Heart right ventricle (tissue), 16 donors: Measurements from ENCODE around the gene ZNF362. TPM values are rescaled to one million over a fixed set of nuclear protein-coding genes. Genes with fewer than 3 reads are reported as not detected.

ENCODE experiments used
- ATAC-seq, 8 donors: fragments of 200-7000 bp; cut with Tn5 transposase; one replicate each; pipeline ENCODE4 v1.9.1; 2020; ENCODE audit warnings: mild to moderate bottlenecking in 8 of 8, moderate library complexity in 8 of 8, moderate number of reproducible peaks in 1 of 8
- DNase-seq, 2 donors: peaks; one replicate each; pipeline ENCODE4 v3.0.0-alpha.2; 2020
- H3K27ac ChIP-seq, 10 donors: fragments of 200-600 bp; sonication (generic) in 2 of 10; one replicate each; pipeline versions ENCODE4 v1.5.0 to v1.8.0; 2020 to 2022; ENCODE audit warnings: mild to moderate bottlenecking in 3 of 10
- H3K27me3 ChIP-seq, 7 donors: fragments of 200-600 bp; one replicate each; pipeline ENCODE4 v1.8.0; 2021 to 2022; ENCODE audit warnings: mild to moderate bottlenecking in 2 of 7
- H3K36me3 ChIP-seq, 9 donors: fragments of 200-600 bp; sonication (generic) in 1 of 9; one replicate each; pipeline versions ENCODE4 v1.5.0 to v1.8.0; 2020 to 2022; ENCODE audit warnings: mild to moderate bottlenecking in 2 of 9
- H3K4me1 ChIP-seq, 9 donors: fragments of 200-600 bp; sonication (generic) in 1 of 9; one replicate each; pipeline versions ENCODE4 v1.5.0 to v1.8.0; 2020 to 2022; ENCODE audit warnings: mild to moderate bottlenecking in 4 of 9
- H3K4me3 ChIP-seq, 10 donors: fragments of 200-600 bp; sonication (generic) in 2 of 10; one replicate each; pipeline versions ENCODE4 v1.5.0 to v1.8.0; 2020 to 2022; ENCODE audit warnings: mild to moderate bottlenecking in 7 of 10, moderate library complexity in 2 of 10
- H3K9me3 ChIP-seq, 11 donors: fragments of 200-600 bp in 10 of 11; sonication (generic) in 2 of 11; one replicate each; pipeline versions ENCODE4 v1.5.0 to v1.8.0; 2013 to 2022; ENCODE audit warnings: mild to moderate bottlenecking in 2 of 11, control low read depth in 1 of 11, moderate library complexity in 1 of 11
- WGBS, 2 donors: extraction: QIAGEN DNeasy Blood & Tissue Kit; methylation state at CpG; one replicate each; pipeline ENCODE4 v1.1.7; 2013; ENCODE audit warnings: inconsistent platforms in 1 of 2; 5-methylcytosine and 5-hydroxymethylcytosine counted together
- intact Hi-C, 10 donors: fragments of 100-400 bp; cut with DNase I; formaldehyde crosslinking; loops; one replicate each; pipeline versions ENCODE4 v1.11.1 to v1.14.2; 2022
- long read RNA-seq, 3 donors: library from polyadenylated mRNA; unstranded; transcript quantifications; one replicate each; pipeline ENCODE4 v2.0.0, GENCODE V29; 2020 to 2021
- polyA plus RNA-seq, 2 donors: library from polyadenylated mRNA; stranded (reverse); fragments of 200-250 nt; gene quantifications; one replicate each; pipeline ENCODE4 v1.2.3, GENCODE V29; 2013
- total RNA-seq, 10 donors: library from RNA; stranded (reverse); fragmentation: NEBNext Ultra II Directional in 3 of 10; extraction: Animal tissue kit (Norgen Biotek cat#: 25700) in 3 of 10; gene quantifications; one replicate each; pipeline versions ENCODE4 v1.2.1 to v1.2.4, GENCODE V29; 2021 to 2023
- TF ChIP-seq, protein P1 (sequence below), 9 donors: fragments of 200-600 bp; sonication (generic) in 2 of 9; IDR thresholded peaks; one replicate each; pipeline versions ENCODE4 v1.5.0 to v1.8.0; 2021 to 2022; ENCODE audit warnings: antibody characterized with exemption in 9 of 9, mild to moderate bottlenecking in 5 of 9, moderate library complexity in 1 of 9
- donor health status: Arrhythmogenic right ventricular cardiomyopathy.
- donor health status: ischemic (EF 13 %, LVEDD 7.1; RV severe dilation, severe dysfunction).
- donor health status: healthy with polysubstance abuse.
- donor health status: DM: no; HTN: yes; CAD: no.
- donor health status: DM: no; HTN: no; CAD: no.
- donor health status: ischemic (EF 25% LVEDD 6.9; RV normal size, moderate dysfunction).
- donor health status: ischemic (EF 25% LVEDD 5.7; RV mildly dilated, moderate dysfunction).
- donor health status: healthy.
- donor health status: DM: yes; HTN: yes; CAD: no.
- donor health status: Ischemic cardiomyopathy.
- donor health status: ischemic (EF 35%, LVEDD 5.7; RV mildly dilated, moderate dysfunction).
- donor health status: nonischemic (EF 11% LVEDD 7.7; RV severe dilation, severe dysfunction).
- donor health status: DM: yes; HTN: yes; CAD: no.
- donor health status: PGD.
- donor health status: ischemic (EF 29% LVEDD 5.4; RV normal size, mild dysfunction).
- donor health status: nonischemic (EF 23%, LVEDD 6.1; RV moderate dilation, normal function).

ZNF362 gene
- total RNA-seq, result 10 to 100 TPM; 28.5 to 39.2 (median 32.3) TPM
- 10 to 100 TPM in 1 of 2 donors, 1 to 10 TPM in 1; 9.1 to 25.9 TPM for polyA plus RNA-seq
- long read RNA-seq, donor 1, partial matches to known transcripts, result 10 of 15 reads
- long read RNA-seq, donor 1, other reads (novel, unspliced or antisense), result 5 of 15 reads
- long read RNA-seq, donor 2, partial matches to known transcripts, result 4 of 14 reads
- long read RNA-seq, donor 2, other reads (novel, unspliced or antisense), result 9 of 14 reads
- long read RNA-seq, donor 3, partial matches to known transcripts, result 63 of 68 reads
- long read RNA-seq, donor 3, other reads (novel, unspliced or antisense), result 5 of 68 reads

GRCh38 chr1:33256471-33257206, at the start of gene ZNF362:
ZNF362 (plus strand) TSS chr1:33256492; CDS start chr1:33270575, 14,083 bp downstream.
- peak within 1 kb of the TSS; percentile 90 to 98 (median 96) for H3K27ac ChIP-seq
- H3K4me3 ChIP-seq, result peak within 1 kb of the TSS; percentile 61 to 86 (median 75)
- intact Hi-C loops, result loop anchor here in 3 of 10 donors (5.0 to 10.0 kb wide), 2 partner anchors 39 to 132 kb away; no protein-coding TSS in a partner anchor
- peaks cover 33 to 54% (median 52%) of the 10 kb centered on the region in 9 donors for H3K4me1 ChIP-seq
- WGBS, 2 donors, result 0 to 1% methylated on average over 58 to 86 of the region's 88 CpGs
- H3K36me3 ChIP-seq, result peaks cover 0 to 4% (median 0%) of the 10 kb centered on the region in 9 donors
- DNase-seq (peak; percentile 56 to 71), ATAC-seq (peak; percentile 36 to 66 (median 42))
- H3K27me3 ChIP-seq, result no peaks in the 10 kb centered on the region
- TF ChIP-seq, protein P1, sequence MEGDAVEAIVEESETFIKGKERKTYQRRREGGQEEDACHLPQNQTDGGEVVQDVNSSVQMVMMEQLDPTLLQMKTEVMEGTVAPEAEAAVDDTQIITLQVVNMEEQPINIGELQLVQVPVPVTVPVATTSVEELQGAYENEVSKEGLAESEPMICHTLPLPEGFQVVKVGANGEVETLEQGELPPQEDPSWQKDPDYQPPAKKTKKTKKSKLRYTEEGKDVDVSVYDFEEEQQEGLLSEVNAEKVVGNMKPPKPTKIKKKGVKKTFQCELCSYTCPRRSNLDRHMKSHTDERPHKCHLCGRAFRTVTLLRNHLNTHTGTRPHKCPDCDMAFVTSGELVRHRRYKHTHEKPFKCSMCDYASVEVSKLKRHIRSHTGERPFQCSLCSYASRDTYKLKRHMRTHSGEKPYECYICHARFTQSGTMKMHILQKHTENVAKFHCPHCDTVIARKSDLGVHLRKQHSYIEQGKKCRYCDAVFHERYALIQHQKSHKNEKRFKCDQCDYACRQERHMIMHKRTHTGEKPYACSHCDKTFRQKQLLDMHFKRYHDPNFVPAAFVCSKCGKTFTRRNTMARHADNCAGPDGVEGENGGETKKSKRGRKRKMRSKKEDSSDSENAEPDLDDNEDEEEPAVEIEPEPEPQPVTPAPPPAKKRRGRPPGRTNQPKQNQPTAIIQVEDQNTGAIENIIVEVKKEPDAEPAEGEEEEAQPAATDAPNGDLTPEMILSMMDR (IDR thresholded peaks at IDR 0.05), result no peak
- H3K9me3 ChIP-seq, result no peaks in the 10 kb centered on the region

DNA sequence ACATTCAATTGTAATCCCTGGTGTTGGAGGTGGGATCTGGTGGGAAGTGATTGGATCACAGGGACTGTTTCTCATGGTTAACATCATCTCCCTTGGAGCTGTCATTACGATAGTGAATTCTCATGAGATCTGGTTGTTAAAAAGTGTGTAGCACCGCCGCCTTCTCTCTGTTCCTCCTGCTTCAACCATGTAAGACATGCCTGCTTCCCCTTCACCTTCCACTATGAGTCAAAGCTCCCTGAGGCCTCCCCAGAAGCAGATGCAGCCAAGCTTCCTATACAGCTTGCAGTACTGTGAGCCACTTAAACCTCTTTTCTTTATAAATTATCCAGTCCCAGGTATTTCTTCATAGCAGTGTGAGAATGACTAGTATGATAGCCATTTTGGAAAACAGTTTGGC, 44.3 kb upstream of the ZNF362 start:
- Histone ChIP-seq H3K27me3 (peaks cover 0 to 3% (median 0%) of the 10 kb centered on the region in 7 donors), H3K4me1 (no peaks in the 10 kb centered on the region), H3K4me3 (no peak overlapping the region), H3K9me3 (no peaks in the 10 kb centered on the region), H3K27ac (no peak overlapping the region), H3K36me3 (no peaks in the 10 kb centered on the region)
- DNase-seq (no peak), ATAC-seq (no peak)
- intact Hi-C loops, result loop anchor here in 1 of 10 donors (10.0 kb wide), 1 partner anchor 243 kb away; no protein-coding TSS in a partner anchor
- WGBS, 2 donors, result 93 to 96% methylated on average over 3 of the region's 3 CpGs
- TF ChIP-seq, protein P1 (IDR thresholded peaks at IDR 0.05), result no peak

DNA sequence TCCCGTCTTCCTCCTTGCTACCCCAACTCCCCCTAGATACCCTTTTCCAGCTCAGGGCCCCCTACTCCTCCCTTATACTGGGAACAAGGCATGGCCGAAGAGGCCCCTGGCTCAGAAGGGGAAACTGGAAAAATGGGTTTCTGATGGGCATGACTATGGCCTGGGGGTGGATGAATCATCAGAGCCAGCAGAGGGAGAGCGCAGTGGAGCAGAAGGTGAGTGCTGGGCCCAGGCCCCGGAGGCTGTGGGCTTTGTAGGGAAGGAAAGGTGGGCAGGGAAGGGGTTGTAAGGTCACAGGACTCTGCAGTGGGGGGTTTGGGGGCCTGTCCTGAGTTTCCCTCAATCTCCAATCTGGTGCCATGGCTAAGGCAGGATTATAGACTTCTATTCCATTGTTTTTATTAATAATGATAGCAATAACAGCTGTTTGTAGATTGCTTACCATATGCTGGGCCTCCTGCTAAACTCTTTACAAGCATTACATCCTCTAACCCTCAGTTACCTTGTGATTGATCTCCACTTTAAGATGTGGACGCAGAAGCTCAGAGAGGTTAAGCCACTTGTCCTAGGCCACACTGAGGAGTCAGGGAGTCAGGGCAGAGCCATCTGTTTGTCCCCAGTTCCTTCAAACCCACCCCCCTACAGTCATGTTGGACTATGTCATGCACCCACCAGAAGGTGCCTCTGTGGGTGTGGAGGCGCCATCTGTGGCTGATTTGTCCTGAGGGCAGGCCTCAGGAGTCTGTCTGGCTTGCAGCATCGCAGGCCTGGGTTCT, 36.2 kb upstream of the ZNF362 start:
- H3K27ac ChIP-seq, result peak overlapping the region in 2 of 10 donors; percentile 2 to 15
- intact Hi-C loops, result loop anchor here (2.0 to 10.0 kb wide), 17 partner anchors 37 to 395 kb away; partner anchors contain the start of genes ZNF362 (in 2 of the 10) and ZSCAN20 (in 2 of the 10)

More for the DNA sequence above, 36.2 kb upstream of the ZNF362 start:
- peak in 4 of 8 donors; percentile 30 to 46 (median 44) for ATAC-seq
- WGBS, 2 donors, result 82 to 88% methylated on average over 7 of the region's 7 CpGs
- Histone ChIP-seq H3K36me3 (no peaks in the 10 kb centered on the region), H3K4me1 (peaks cover 0 to 25% (median 6%) of the 10 kb centered on the region in 9 donors), H3K27me3 (no peaks in the 10 kb centered on the region), H3K4me3 (no peak overlapping the region), H3K9me3 (peaks cover 0 to 21% (median 10%) of the 10 kb centered on the region in 11 donors)
- TF ChIP-seq, protein P1 (IDR thresholded peaks at IDR 0.05), result no peak
- DNase-seq, result no peak
